ENCODE measurements around the gene SEMA3F.

Gene SEMA3F

DNA sequence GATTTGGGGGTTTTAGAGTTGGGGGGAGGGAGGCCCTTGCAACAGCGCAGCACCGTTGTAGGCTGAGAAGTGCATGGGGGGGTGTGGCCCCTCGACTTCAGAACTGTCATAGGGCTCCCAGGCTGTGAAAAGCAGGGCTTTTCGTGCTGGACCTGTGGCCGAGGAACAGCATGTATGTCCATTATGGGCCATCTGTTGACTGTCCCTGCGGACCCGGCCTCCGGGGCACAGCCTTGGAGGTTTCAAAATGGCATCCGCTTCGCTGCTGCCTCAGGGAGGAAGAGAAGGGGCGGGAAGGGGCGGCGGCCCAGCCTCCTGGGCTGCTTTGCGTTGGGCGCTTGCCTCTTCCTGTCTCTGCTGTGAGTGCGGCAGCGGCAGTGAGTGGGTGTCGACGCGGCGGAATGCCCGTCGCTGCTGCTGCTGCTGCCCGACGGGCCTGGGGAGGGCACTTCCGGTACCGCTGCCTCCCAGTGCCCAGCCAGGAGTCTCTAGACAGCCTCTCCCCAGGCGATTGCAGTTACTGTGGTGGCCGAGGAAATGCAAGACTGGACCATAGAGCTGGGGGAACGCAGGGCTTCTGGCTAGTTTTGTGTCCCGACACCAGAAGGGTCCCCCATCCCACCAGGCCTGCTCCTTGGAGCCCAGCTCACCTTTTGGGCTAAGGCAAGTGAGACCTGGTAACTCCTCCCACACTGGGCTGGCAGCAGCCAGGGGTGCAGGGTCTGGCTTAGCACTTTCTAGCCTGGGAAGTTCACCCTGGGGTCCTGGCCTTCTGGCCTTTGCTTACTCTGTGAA lies 82.8 kb downstream of the SEMA3F start:
- DNase-seq, result no peak

DNA sequence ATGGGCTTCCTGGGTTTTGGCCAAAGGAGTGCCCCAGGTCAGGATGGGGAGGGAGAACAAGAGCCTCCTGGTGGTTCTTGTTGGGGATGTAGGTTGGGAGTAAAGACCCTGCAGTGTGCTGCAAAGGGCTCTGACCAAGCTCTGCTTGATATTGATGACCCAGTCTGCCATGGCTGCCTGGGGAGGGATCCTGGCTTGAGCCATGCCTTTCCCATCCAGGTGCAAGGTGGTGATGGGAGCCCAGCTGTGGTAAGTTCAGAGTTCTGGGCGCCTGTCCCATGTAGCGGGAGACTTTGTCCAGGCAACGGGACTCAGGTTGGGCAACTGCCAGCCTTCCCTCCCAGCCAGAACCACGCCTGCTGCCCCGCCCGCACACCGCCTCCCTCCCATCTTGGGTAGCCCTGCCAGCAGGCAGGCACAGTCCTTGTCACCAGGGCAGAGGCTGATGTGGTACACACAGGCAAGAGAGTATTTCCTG lies 83.5 kb downstream of the SEMA3F start:
- DNase-seq, result no peak

Measured in NCI-H2107 (cell line).